GM23338 (cell line): ENCODE results near the gene IQCC. TPM values are rescaled to one million over a fixed set of nuclear protein-coding genes. Genes with fewer than 3 reads are reported as not detected.

ENCODE experiments used
- ATAC-seq: fragments of 200-7000 bp; cut with Tn5 transposase; 3 replicates; pipeline ENCODE4 v1.9.1; 2020
- DNase-seq: peaks from one replicate; pipeline ENCODE4 v3.0.0-alpha.2; 2015; ENCODE audit warnings: low spot score
- H2AFZ ChIP-seq: fragments of 200-600 bp; sonication (generic); 2 replicates; pipeline ENCODE4 v1.8.0; 2016; ENCODE audit warnings: antibody characterized with exemption, mild to moderate bottlenecking, moderate library complexity
- H3F3A ChIP-seq: fragments of 200-600 bp; sonication (generic); replicated peaks from 2 replicates; pipeline ENCODE4 v1.8.0; 2017; ENCODE audit warnings: antibody characterized with exemption, mixed run types, low read depth
- H3K27ac ChIP-seq: fragments of 200-600 bp; sonication (generic); 2 replicates; pipeline ENCODE4 v1.6.1; 2016; ENCODE audit warnings: low read depth
- H3K27me3 ChIP-seq: fragments of 200-600 bp; sonication (generic); 2 replicates; pipeline ENCODE4 v1.8.0; 2016; ENCODE audit warnings: mild to moderate bottlenecking, mixed run types, moderate library complexity; ENCODE audit not compliant: insufficient read depth
- H3K36me3 ChIP-seq: fragments of 200-600 bp; sonication (generic); 2 replicates; pipeline ENCODE4 v1.8.0; 2016; ENCODE audit warnings: mild to moderate bottlenecking; ENCODE audit not compliant: insufficient read depth
- H3K4me1 ChIP-seq: fragments of 200-600 bp; sonication (generic); 2 replicates; pipeline ENCODE4 v1.8.0; 2016; ENCODE audit warnings: mild to moderate bottlenecking, moderate library complexity; ENCODE audit not compliant: insufficient read depth
- H3K4me2 ChIP-seq: fragments of 200-600 bp; sonication (generic); 2 replicates; pipeline ENCODE4 v1.7.1; 2017; ENCODE audit warnings: mixed run types
- H3K4me3 ChIP-seq: fragments of 200-600 bp; sonication (generic); 2 replicates; pipeline ENCODE4 v1.6.1; 2016; ENCODE audit warnings: mixed run types
- H3K79me2 ChIP-seq: fragments of 200-600 bp; sonication (generic); replicated peaks from 2 replicates; pipeline ENCODE4 v1.8.0; 2017; ENCODE audit warnings: mild to moderate bottlenecking; ENCODE audit not compliant: insufficient read depth
- H3K9me2 ChIP-seq: fragments of 200-600 bp; sonication (generic); 2 replicates; pipeline ENCODE4 v1.8.0; 2017; ENCODE audit not compliant: insufficient read depth
- H4K20me1 ChIP-seq: fragments of 200-600 bp; sonication (generic); replicated peaks from 2 replicates; pipeline ENCODE4 v1.8.0; 2017; ENCODE audit warnings: mild to moderate bottlenecking; ENCODE audit not compliant: insufficient read depth
- H3K27ac Mint-ChIP-seq: 2 replicates; pipeline ENCODE4 v1.8.0; 2020; ENCODE audit warnings: inconsistent platforms, mild to moderate bottlenecking, moderate library complexity, mixed read lengths
- H3K27me3 Mint-ChIP-seq: 3 replicates; pipeline ENCODE4 v1.8.0; 2022; ENCODE audit warnings: low read depth, mild to moderate bottlenecking, moderate library complexity, mixed read lengths, inconsistent platforms; ENCODE audit not compliant: insufficient read depth, poor library complexity
- H3K36me3 Mint-ChIP-seq: 3 replicates; pipeline ENCODE4 v1.8.0; 2021; ENCODE audit warnings: low read depth, mild to moderate bottlenecking, inconsistent platforms, moderate library complexity, mixed read lengths
- H3K4me1 Mint-ChIP-seq: 3 replicates; pipeline ENCODE4 v1.8.0; 2020; ENCODE audit warnings: mild to moderate bottlenecking, inconsistent platforms, mixed read lengths
- H3K4me3 Mint-ChIP-seq: 3 replicates; pipeline ENCODE4 v1.8.0; 2021; ENCODE audit warnings: moderate library complexity, mild to moderate bottlenecking, inconsistent platforms, mixed read lengths
- H3K9me3 Mint-ChIP-seq: 3 replicates; pipeline ENCODE4 v1.8.0; 2020; ENCODE audit warnings: moderate library complexity, mild to moderate bottlenecking, inconsistent platforms, mixed read lengths
- CREB1 ChIP-seq: fragments of 250-450 bp; sonication (Bioruptor Pico); IDR thresholded peaks from 2 replicates; pipeline ENCODE4 v1.5.0; 2020; ENCODE audit warnings: low read depth, mild to moderate bottlenecking, moderate library complexity
- EZH2phosphoT487 ChIP-seq: fragments of 200-600 bp; sonication (generic); IDR thresholded peaks from one replicate; pipeline ENCODE4 v1.8.1; 2018; ENCODE audit warnings: antibody characterized with exemption; ENCODE audit not compliant: unreplicated experiment
- NANOG ChIP-seq: IDR thresholded peaks from 2 replicates; pipeline ENCODE4 v1.6.1; 2016; ENCODE audit warnings: antibody characterized with exemption, borderline replicate concordance
- POLR2AphosphoS5 ChIP-seq: IDR thresholded peaks from 2 replicates; pipeline ENCODE4 v1.6.1; 2016; ENCODE audit warnings: antibody characterized with exemption, low read depth
- ZNF114 ChIP-seq: fragments of 250-450 bp; sonication (Bioruptor Pico); IDR thresholded peaks from 2 replicates; pipeline ENCODE4 v1.5.0; 2020; ENCODE audit warnings: mild to moderate bottlenecking, moderate library complexity
- polyA plus RNA-seq: library from polyadenylated mRNA; unstranded; fragments of >200 nt; fragmentation: Nextera tagmentation; extraction: Ambion mirVana; gene quantifications from 2 replicates; pipeline ENCODE4 v1.2.1, GENCODE V29; 2016
- total RNA-seq: library from RNA; depleted of rRNA; stranded (reverse); fragments of >200 nt; shearing (Covaris generic); gene quantifications from 2 replicates; pipeline ENCODE4 v1.2.3, GENCODE V29; 2014
- TF ChIP-seq, protein P1 (sequence below), 2 experiments: fragments of 200-600 bp in 1 of 2; sonication (generic) in 1 of 2; conservative IDR thresholded peaks; 2 replicates each; pipeline versions ENCODE4 v1.5.1 to v1.6.1; 2016 to 2017; ENCODE audit warnings: antibody characterized with exemption in 2 of 2, low read depth in 2 of 2, mild to moderate bottlenecking in 2 of 2, moderate library complexity in 1 of 2

The IQCC gene
- total and polyA plus RNA-seq, 2 experiments from 2014 or later, result 1.7 to 3.5 TPM

DNA sequence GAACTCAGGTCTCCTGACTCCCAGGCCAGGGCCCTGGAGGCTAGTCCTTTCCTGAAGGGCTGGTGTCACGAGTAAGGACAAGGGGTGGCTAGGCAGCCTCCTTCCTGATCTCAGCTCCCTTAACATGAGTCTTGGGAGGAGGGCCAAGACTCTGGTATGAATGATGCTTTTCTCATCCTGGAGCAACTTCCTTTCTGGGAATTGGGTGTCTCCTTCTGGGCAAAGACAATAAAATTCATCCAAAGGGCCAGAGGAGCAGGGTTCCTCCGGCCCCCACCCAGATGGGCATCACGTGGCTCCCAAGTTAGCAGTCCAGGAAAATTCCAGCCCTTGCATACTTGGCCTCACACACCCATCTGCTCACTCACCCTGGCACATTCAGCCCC lies 41.4 kb downstream of the IQCC start, which contains the start of gene FAM167B:
Gene FAM167B, plus strand, starts transcription at position 335 of the 386 bp plus-strand sequence. CDS start 200 bp downstream, outside the sequence.
- Histone ChIP-seq H3K4me2 (peak within 1 kb of the TSS; percentile 84; the same call in 1 of the 2 replicates), H2AFZ (peak within 1 kb of the TSS; percentile 64; the same call in 1 of the 2 replicates)

DNA sequence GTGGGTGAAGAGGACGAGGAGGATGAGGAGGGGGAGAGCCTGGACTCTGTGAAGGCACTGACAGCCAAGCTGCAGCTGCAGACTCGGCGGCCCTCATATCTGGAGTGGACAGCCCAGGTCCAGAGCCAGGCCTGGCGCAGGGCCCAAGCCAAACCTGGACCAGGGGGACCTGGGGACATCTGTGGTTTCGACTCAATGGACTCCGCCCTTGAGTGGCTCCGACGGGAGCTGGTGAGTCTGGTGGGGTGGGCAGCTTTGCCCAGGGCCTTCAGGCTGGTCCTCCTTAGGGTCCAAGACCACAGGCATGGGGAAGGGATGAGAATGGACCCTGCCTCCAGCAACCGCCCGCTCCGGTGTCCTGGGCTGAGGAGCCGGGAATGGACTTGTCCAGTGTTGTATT lies 42.0 kb downstream of the IQCC start:
- DNase-seq, result no peak
- Histone ChIP-seq H3F3A (peaks cover 24% of the 10 kb centered on the region), H2AFZ (no peak overlapping the region), H4K20me1 (no peaks in the 10 kb centered on the region), H3K4me2 (no peak overlapping the region), H3K4me1 (peaks cover 35% of the 10 kb centered on the region), H3K79me2 (no peaks in the 10 kb centered on the region), H3K4me3 (no peak overlapping the region), H3K27ac (no peak overlapping the region), H3K27me3 (no peaks in the 10 kb centered on the region), H3K9me2 (no peaks in the 10 kb centered on the region), H3K36me3 (no peaks in the 10 kb centered on the region)
- TF ChIP-seq ZNF114 (CRISPR knock-in tag), result no peak
- Mint-ChIP-seq H3K9me3 (no peaks in the 10 kb centered on the region), H3K27ac (no peak overlapping the region), H3K36me3 (no peaks in the 10 kb centered on the region), H3K4me3 (no peak overlapping the region), H3K27me3 (peaks cover 18% of the 10 kb centered on the region), H3K4me1 (peaks cover 34% of the 10 kb centered on the region)
- ATAC-seq, result no peak

More for the DNA sequence above, 41.4 kb downstream of the IQCC start, which contains the start of gene FAM167B:
- Histone ChIP-seq H3K4me1 (peaks cover 41% of the 10 kb centered on the region), H3K36me3 (no peaks in the 10 kb centered on the region), H3F3A (peaks cover 23% of the 10 kb centered on the region), H3K27ac (no peak within 1 kb of the TSS), H3K4me3 (peak within 1 kb of the TSS; percentile 60; the same call in 1 of the 2 replicates), H3K79me2 (no peaks in the 10 kb centered on the region), H3K27me3 (peaks cover 4% of the 10 kb centered on the region; the same call in 1 of the 2 replicates), H4K20me1 (no peaks in the 10 kb centered on the region), H3K9me2 (no peaks in the 10 kb centered on the region)
- peaks cover 30% of the 10 kb centered on the region for H3K4me1 Mint-ChIP-seq
- TF ChIP-seq EZH2phosphoT487 (no peak), ZNF114 (CRISPR knock-in tag) (no peak), NANOG (no peak), POLR2AphosphoS5 (no peak), CREB1 (CRISPR knock-in tag) (no peak)
- peaks cover 19% of the 10 kb centered on the region for H3K27me3 Mint-ChIP-seq
- no peak for DNase-seq
- H3K4me3 Mint-ChIP-seq, result peak within 1 kb of the TSS; percentile 44; the same call in 2 of the 3 replicates
- no peaks in the 10 kb centered on the region for H3K36me3 Mint-ChIP-seq
- H3K27ac Mint-ChIP-seq, result no peak within 1 kb of the TSS
- no peak for ATAC-seq
- no peaks in the 10 kb centered on the region for H3K9me3 Mint-ChIP-seq

DNA sequence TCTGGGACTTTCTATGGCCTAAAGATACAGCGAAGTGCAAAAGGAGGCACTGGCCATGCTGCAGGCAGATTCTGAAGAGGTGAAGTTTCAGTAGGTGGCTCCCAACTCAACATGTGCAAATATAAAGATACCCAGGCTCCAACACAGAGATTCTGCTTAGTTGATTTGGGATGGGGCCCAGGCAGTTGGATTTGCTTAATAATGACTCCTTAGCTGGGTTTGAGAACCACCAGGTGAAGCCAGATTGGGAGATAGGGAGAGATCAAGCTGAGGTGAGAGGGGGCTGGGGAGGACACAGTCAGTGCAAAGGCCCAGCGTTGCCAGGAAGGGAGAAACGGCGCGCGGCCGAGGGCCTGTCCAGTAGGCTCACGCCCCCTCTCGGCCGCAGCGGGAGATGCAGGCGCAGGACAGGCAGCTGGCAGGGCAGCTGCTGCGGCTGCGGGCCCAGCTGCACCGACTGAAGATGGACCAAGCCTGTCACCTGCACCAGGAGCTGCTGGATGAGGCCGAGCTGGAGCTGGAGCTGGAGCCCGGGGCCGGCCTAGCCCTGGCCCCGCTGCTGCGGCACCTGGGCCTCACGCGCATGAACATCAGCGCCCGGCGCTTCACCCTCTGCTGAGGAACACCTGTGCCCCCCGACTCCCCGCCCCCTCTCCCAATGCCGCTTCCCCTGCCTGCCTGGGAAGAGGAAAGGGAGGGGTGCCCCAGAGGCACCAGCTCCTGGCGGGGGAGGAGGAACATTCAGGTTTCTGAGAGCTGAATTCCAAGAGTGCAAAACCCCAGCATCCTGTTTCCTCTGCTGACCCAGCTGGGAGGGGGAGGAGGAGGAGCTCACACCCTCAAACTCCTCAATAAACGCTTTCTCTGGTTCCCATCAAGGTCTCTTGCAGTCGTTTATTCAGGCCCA lies 42.8 kb downstream of the IQCC start:
- H3K27ac ChIP-seq, result peak overlapping the region; percentile 92
- no peak for TF ChIP-seq CREB1 (CRISPR knock-in tag)
- TF ChIP-seq, protein P1, sequence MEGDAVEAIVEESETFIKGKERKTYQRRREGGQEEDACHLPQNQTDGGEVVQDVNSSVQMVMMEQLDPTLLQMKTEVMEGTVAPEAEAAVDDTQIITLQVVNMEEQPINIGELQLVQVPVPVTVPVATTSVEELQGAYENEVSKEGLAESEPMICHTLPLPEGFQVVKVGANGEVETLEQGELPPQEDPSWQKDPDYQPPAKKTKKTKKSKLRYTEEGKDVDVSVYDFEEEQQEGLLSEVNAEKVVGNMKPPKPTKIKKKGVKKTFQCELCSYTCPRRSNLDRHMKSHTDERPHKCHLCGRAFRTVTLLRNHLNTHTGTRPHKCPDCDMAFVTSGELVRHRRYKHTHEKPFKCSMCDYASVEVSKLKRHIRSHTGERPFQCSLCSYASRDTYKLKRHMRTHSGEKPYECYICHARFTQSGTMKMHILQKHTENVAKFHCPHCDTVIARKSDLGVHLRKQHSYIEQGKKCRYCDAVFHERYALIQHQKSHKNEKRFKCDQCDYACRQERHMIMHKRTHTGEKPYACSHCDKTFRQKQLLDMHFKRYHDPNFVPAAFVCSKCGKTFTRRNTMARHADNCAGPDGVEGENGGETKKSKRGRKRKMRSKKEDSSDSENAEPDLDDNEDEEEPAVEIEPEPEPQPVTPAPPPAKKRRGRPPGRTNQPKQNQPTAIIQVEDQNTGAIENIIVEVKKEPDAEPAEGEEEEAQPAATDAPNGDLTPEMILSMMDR (conservative IDR thresholded peaks at IDR 0.05; ENCODE audit: low read depth in 2 of 2), result peak; percentile 74 to 96
- TF ChIP-seq POLR2AphosphoS5, result peak; percentile 49

More for the DNA sequence above, 42.8 kb downstream of the IQCC start:
- peak overlapping the region; percentile 84 for H3K4me2 ChIP-seq
- ATAC-seq (peak; percentile 89), DNase-seq (peak; percentile 95)
- peak overlapping the region; percentile 60 for H3K4me3 ChIP-seq
- peak overlapping the region; percentile 64; the same call in 1 of the 2 replicates for H2AFZ ChIP-seq
- H3K27me3 ChIP-seq, result no peaks in the 10 kb centered on the region
- H3K79me2 ChIP-seq, result no peaks in the 10 kb centered on the region
- H3K4me1 Mint-ChIP-seq, result peaks cover 31% of the 10 kb centered on the region
- H3K36me3 Mint-ChIP-seq, result no peaks in the 10 kb centered on the region
- H3K27me3 Mint-ChIP-seq, result peaks cover 18% of the 10 kb centered on the region
- no peaks in the 10 kb centered on the region for H3K36me3 ChIP-seq
- peak overlapping the region; percentile 64 for H3K4me3 Mint-ChIP-seq
- no peaks in the 10 kb centered on the region for H3K9me3 Mint-ChIP-seq
- H3F3A ChIP-seq, result peaks cover 26% of the 10 kb centered on the region
- peaks cover 31% of the 10 kb centered on the region for H3K4me1 ChIP-seq
- H3K9me2 ChIP-seq, result no peaks in the 10 kb centered on the region
- no peaks in the 10 kb centered on the region for H4K20me1 ChIP-seq
- H3K27ac Mint-ChIP-seq, result 0 out of 2 replicates have a peak overlapping the region, but pooled peaks have one; percentile 62
